ENCODE data around the gene PDS5A. TPM values are rescaled to one million over a fixed set of nuclear protein-coding genes. Genes with fewer than 3 reads are reported as not detected.

Gene PDS5A
- total RNA-seq, 3 donors from 2014 or later (not counting 1 experiment from before 2014, with no cell fraction given) = 80.1 to 99.9 (median 99.8) TPM

DNA sequence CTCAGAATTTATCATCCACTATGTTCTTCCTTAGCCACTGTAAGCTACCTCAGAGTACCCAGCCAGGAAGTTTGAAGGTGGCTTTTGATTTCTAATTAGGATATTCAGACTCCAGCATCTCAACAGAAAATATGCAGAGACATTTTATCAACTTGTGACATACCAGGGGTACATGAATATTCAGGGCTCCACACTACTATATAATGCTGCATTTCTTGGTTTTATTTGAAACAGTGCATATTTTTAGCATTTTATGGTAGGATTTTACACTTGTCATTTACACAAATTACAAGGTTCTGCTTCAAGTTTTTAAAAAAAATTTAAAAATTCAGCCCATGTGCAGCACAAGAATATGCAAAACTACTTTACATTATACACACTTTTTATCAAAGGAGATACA is 155.0 kb downstream of the PDS5A start:
- Mint-ChIP-seq H3K4me1 (no peaks in the 10 kb centered on the region), H3K36me3 (no peaks in the 10 kb centered on the region), H3K4me3 (no peak overlapping the region), H3K27ac (no peak overlapping the region), H3K27me3 (ENCODE audit: low read depth in 2 of 2) (no peaks in the 10 kb centered on the region), H3K9me3 (no peaks in the 10 kb centered on the region)
- ATAC-seq = no peak
- H3K27me3 ChIP-seq (ENCODE audit: control insufficient read depth, insufficient read depth, low read length) = no peaks in the 10 kb centered on the region
- TF ChIP-seq, protein P1, sequence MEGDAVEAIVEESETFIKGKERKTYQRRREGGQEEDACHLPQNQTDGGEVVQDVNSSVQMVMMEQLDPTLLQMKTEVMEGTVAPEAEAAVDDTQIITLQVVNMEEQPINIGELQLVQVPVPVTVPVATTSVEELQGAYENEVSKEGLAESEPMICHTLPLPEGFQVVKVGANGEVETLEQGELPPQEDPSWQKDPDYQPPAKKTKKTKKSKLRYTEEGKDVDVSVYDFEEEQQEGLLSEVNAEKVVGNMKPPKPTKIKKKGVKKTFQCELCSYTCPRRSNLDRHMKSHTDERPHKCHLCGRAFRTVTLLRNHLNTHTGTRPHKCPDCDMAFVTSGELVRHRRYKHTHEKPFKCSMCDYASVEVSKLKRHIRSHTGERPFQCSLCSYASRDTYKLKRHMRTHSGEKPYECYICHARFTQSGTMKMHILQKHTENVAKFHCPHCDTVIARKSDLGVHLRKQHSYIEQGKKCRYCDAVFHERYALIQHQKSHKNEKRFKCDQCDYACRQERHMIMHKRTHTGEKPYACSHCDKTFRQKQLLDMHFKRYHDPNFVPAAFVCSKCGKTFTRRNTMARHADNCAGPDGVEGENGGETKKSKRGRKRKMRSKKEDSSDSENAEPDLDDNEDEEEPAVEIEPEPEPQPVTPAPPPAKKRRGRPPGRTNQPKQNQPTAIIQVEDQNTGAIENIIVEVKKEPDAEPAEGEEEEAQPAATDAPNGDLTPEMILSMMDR (IDR thresholded peaks at IDR 0.05) = no peak
- intact Hi-C loops (cut with micrococcal nuclease) = no loop called here
- no peak overlapping the region for H3K4me3 ChIP-seq (ENCODE audit: low read length)
- H3K36me3 ChIP-seq (ENCODE audit: control insufficient read depth, insufficient read depth, low read length) = peaks cover 24% of the 10 kb centered on the region
- H3K27ac ChIP-seq (ENCODE audit: low read length) = no peak overlapping the region
- no peaks in the 10 kb centered on the region for H3K9me3 ChIP-seq (ENCODE audit: control insufficient read depth, insufficient read depth, low read length)
- no peak for DNase-seq
- H3K4me1 ChIP-seq (ENCODE audit: control insufficient read depth, insufficient read depth, low read length) = no peaks in the 10 kb centered on the region

DNA sequence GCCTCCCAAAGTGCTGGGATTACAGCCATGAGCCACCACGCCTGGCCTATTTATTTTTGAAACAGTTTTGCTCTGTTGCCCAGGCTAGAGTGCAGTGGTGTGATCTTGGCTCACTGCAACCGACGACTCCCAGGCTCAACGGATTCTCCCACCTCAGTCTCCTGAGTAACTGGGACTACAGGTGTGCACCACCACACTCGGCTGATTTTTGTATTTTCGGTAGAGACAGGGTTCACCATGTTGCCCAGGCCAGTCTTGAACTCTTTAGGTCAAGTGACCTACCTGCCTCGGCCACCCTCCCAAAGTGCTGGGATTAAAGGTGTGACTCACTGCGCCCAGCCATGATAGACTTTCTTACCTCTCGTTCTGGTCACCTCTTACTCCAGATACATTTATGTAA is 155.8 kb downstream of the PDS5A start:
- no peaks in the 10 kb centered on the region for H3K9me3 ChIP-seq (ENCODE audit: control insufficient read depth, insufficient read depth, low read length)
- TF ChIP-seq, protein P1 (IDR thresholded peaks at IDR 0.05) = no peak
- no peaks in the 10 kb centered on the region for H3K27me3 ChIP-seq (ENCODE audit: control insufficient read depth, insufficient read depth, low read length)
- Mint-ChIP-seq H3K27me3 (ENCODE audit: low read depth in 2 of 2) (no peaks in the 10 kb centered on the region), H3K27ac (no peak overlapping the region), H3K4me1 (no peaks in the 10 kb centered on the region), H3K4me3 (no peak overlapping the region), H3K36me3 (no peaks in the 10 kb centered on the region), H3K9me3 (no peaks in the 10 kb centered on the region)
- H3K27ac ChIP-seq (ENCODE audit: low read length) = no peak overlapping the region
- 98% methylated on average over 8 of the region's 9 CpGs for WGBS (ENCODE audit: insufficient coverage)
- ATAC-seq = no peak
- intact Hi-C loops (cut with micrococcal nuclease) = no loop called here
- H3K4me3 ChIP-seq (ENCODE audit: low read length) = no peak overlapping the region
- no peaks in the 10 kb centered on the region for H3K4me1 ChIP-seq (ENCODE audit: control insufficient read depth, insufficient read depth, low read length)
- no peak for DNase-seq
- peaks cover 22% of the 10 kb centered on the region for H3K36me3 ChIP-seq (ENCODE audit: control insufficient read depth, insufficient read depth, low read length)

DNA sequence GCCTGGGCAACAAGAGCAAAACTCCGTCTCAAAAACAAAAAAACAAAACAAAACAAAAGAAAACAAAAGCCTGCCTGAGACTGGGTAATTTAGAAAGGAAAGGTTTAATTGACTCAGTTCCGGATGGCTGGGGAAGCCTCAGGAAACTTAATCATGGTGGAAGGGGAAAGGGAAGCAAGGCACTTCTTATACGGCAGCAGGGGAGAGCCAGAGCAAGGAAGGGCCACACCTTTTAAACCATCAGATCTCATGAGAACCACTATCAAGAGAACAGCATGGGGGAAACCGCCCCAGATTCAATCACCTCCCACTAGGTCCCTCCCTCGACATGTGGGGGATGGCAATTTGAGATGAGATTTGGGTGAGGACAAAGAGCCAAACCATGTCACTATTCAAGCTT is 157.5 kb downstream of the PDS5A start:
- Histone ChIP-seq H3K9me3 (ENCODE audit: control insufficient read depth, insufficient read depth, low read length) (no peaks in the 10 kb centered on the region), H3K36me3 (ENCODE audit: control insufficient read depth, insufficient read depth, low read length) (peaks cover 17% of the 10 kb centered on the region), H3K4me3 (ENCODE audit: low read length) (no peak overlapping the region), H3K4me1 (ENCODE audit: control insufficient read depth, insufficient read depth, low read length) (no peaks in the 10 kb centered on the region), H3K27ac (ENCODE audit: low read length) (no peak overlapping the region), H3K27me3 (ENCODE audit: control insufficient read depth, insufficient read depth, low read length) (no peaks in the 10 kb centered on the region)
- Mint-ChIP-seq H3K4me1 (no peaks in the 10 kb centered on the region), H3K27ac (no peak overlapping the region), H3K36me3 (no peaks in the 10 kb centered on the region), H3K9me3 (no peaks in the 10 kb centered on the region), H3K27me3 (ENCODE audit: low read depth in 2 of 2) (no peaks in the 10 kb centered on the region), H3K4me3 (no peak overlapping the region)
- no peak for DNase-seq
- 100% methylated on average over 2 of the region's 5 CpGs for WGBS (ENCODE audit: insufficient coverage)
- TF ChIP-seq, protein P1 (IDR thresholded peaks at IDR 0.05) = no peak
- intact Hi-C loops (cut with micrococcal nuclease) = no loop called here
- ATAC-seq = no peak

DNA sequence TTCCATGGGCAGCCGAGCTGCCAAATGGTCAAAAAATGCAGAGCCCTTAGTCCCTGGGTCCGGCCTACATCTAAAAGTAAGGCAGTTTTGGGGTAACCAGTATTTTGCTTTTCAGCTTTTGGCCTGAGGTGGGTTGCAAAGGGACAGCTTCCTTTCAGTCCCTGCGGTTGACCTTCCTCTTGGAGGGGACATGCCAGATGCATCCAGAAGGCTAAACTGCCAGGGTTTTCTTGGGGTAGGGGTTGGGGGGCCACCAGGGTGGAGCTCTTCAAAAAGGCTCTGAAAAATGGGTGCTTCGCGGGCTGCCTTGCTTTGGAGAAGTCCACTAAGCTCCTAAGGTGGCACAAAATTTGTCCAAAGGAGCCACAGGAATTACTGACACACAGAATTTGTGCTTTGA is 159.1 kb downstream of the PDS5A start:
- intact Hi-C loops (cut with micrococcal nuclease) = loop anchor here (10.0 kb wide), 1 partner anchor 124 kb away; the partner anchor contains the start of gene UBE2K
- Histone ChIP-seq H3K4me3 (ENCODE audit: low read length) (no peak overlapping the region), H3K27ac (ENCODE audit: low read length) (no peak overlapping the region), H3K4me1 (ENCODE audit: control insufficient read depth, insufficient read depth, low read length) (no peaks in the 10 kb centered on the region), H3K9me3 (ENCODE audit: control insufficient read depth, insufficient read depth, low read length) (peaks cover 13% of the 10 kb centered on the region), H3K27me3 (ENCODE audit: control insufficient read depth, insufficient read depth, low read length) (no peaks in the 10 kb centered on the region), H3K36me3 (ENCODE audit: control insufficient read depth, insufficient read depth, low read length) (peaks cover 7% of the 10 kb centered on the region)
- DNase-seq (no peak), ATAC-seq (no peak)
- Mint-ChIP-seq H3K4me3 (no peak overlapping the region), H3K9me3 (peaks cover 0 to 4% of the 10 kb centered on the region in 2 donors), H3K4me1 (peaks cover 0 to 13% of the 10 kb centered on the region in 2 donors), H3K27ac (no peak overlapping the region), H3K27me3 (ENCODE audit: low read depth in 2 of 2) (no peaks in the 10 kb centered on the region), H3K36me3 (no peaks in the 10 kb centered on the region)
- TF ChIP-seq, protein P1 (IDR thresholded peaks at IDR 0.05) = no peak
- 97% methylated on average over 5 of the region's 5 CpGs for WGBS (ENCODE audit: insufficient coverage)
